ENCODE results near the gene ATMIN. TPM values are rescaled to one million over a fixed set of nuclear protein-coding genes. Genes with fewer than 3 reads are reported as not detected.

ATMIN gene
- total and polyA plus RNA-seq, 2 of the 13 experiments (the other 11 are each of a cell fraction or from before 2014, with no cell fraction given), result 34.6 to 60.4 TPM

DNA sequence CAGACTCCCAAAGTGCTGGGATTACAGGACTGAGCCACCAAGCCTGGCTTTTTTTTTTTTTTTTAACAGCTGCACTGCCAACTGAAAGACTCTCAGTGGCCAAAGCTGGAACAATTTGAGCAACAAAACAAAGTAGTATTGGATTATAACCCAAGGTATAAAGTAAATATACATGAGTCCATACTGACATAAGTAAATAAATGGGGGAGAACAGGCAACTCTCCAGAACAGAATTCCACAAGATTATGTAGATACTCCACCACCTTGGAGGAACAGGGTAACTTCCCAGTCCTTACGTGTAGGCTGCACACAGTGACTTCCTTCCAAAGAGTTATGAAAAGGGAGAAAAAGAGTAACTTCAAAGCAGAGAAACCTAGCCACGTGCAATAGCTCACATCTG, 44.7 kb upstream of the ATMIN start:
- Histone ChIP-seq H3K4me1 (ENCODE audit: insufficient read depth, low read length) (peaks cover 80% of the 10 kb centered on the region), H3K4me3 (replicated peaks in 1 of 3; ENCODE audit: insufficient read depth in 1 of 3, low read depth in 2 of 3, low read length in 3 of 3) (no peak overlapping the region), H3K79me2 (ENCODE audit: insufficient read depth, low read length) (peaks cover 90% of the 10 kb centered on the region), H3K36me3 (replicated peaks in 1 of 2; ENCODE audit: control insufficient read depth in 1 of 2, insufficient read depth in 2 of 2, low read length in 2 of 2) (no peaks in the 10 kb centered on the region; a peak in 2 of 5 replicates), H3K27me3 (ENCODE audit: control insufficient read depth in 1 of 2, insufficient read depth in 2 of 2, low read length in 2 of 2) (no peaks in the 10 kb centered on the region), H3K9ac (ENCODE audit: insufficient read depth, low read depth, low read length) (no peak overlapping the region; the same call in 1 of the 2 replicates), H3K4me2 (ENCODE audit: low read depth, low read length) (peak overlapping the region; percentile 67), H3K9me3 (ENCODE audit: low read length) (no peaks in the 10 kb centered on the region), H3K27ac (ENCODE audit: extremely low read length, insufficient read depth, low read length) (peak overlapping the region; percentile 65), H4K20me1 (ENCODE audit: insufficient read depth, low read length) (no peaks in the 10 kb centered on the region), H2AFZ (ENCODE audit: low read length) (no peak overlapping the region)
- in situ Hi-C loops (cut with HindIII; ENCODE audit: extremely low pct_ligation_motif_present, low pct_unique_long_range_greater_than_20kb), result no loop called here
- FAIRE-seq (no peak), DNase-seq (ENCODE audit: low spot score) (no peak), ATAC-seq (peak; percentile 8)
- no TSS peak for BruUV-seq (replicated peaks)
- 69% methylated on average over 2 of the region's 2 CpGs for WGBS (ENCODE audit: low lambda C conversion rate)
- CTCF ChIA-PET (ENCODE audit: low intra/inter-chr PET ratio, low total read pairs), result no interaction called here
- TF ChIP-seq ZNF232 (CRISPR knock-in tag; IDR thresholded peaks at IDR 0.05; ENCODE audit: borderline replicate concordance), result no peak
- 0 out of 2 replicates have a peak, but pooled peaks have one; percentile 44 for TF ChIP-seq SNAPC2 (CRISPR knock-in tag; IDR thresholded peaks at IDR 0.05)
- 0 out of 2 replicates have a peak, but pooled peaks have one; percentile 0 for TF ChIP-seq ZNF614 (CRISPR knock-in tag; IDR thresholded peaks at IDR 0.05; ENCODE audit: borderline replicate concordance)
- TF ChIP-seq SALL1 (CRISPR knock-in tag; IDR thresholded peaks at IDR 0.05), result no peak
- TF ChIP-seq ATF2 (CRISPR knock-in tag; IDR thresholded peaks at IDR 0.05), result 0 out of 2 replicates have a peak, but pooled peaks have one; percentile 14
- 0 out of 2 replicates have a peak, but pooled peaks have one; percentile 3 for TF ChIP-seq CEBPG (CRISPR knock-in tag; IDR thresholded peaks at IDR 0.05)
- peak; percentile 16; the same call in 1 of the 2 replicates for TF ChIP-seq FOXA3 (CRISPR knock-in tag; IDR thresholded peaks at IDR 0.05)
- TF ChIP-seq MAFF (IDR thresholded peaks at IDR 0.05; ENCODE audit: low read depth, low read length), result no peak
- TF ChIP-seq ARID5B (CRISPR knock-in tag; IDR thresholded peaks at IDR 0.05), result 0 out of 2 replicates have a peak, but pooled peaks have one; percentile 4
- intact Hi-C loops (cut with micrococcal nuclease; ENCODE audit: unreplicated experiment), result loop anchor here (1.0 kb wide), 1 partner anchor 85 kb away; no protein-coding TSS in a partner anchor
- POLR2A ChIA-PET, result interaction anchor here (0.9 kb wide), 1 partner anchor 16 kb away, joined by 3 read pairs; the partner anchor contains the start of genes CENPN and CMC2
